Measurements from ENCODE around the gene GRM5. TPM values are rescaled to one million over a fixed set of nuclear protein-coding genes. Genes with fewer than 3 reads are reported as not detected.

GRM5 gene
- total RNA-seq, 1 donor from 2014 or later = not detected

GRCh38 chr11:88809126-88809525, 256.7 kb downstream of the GRM5 start:
- H3K4me1 ChIP-seq = no peaks in the 10 kb centered on the region
- intact Hi-C loops (cut with DNase I) = no loop called here
- no peak for TF ChIP-seq POLR2AphosphoS5 (IDR thresholded peaks at IDR 0.05; ENCODE audit: insufficient read depth in 1 of 2, low read depth in 1 of 2)
- no peak for TF ChIP-seq POLR2A (IDR thresholded peaks at IDR 0.05)
- TF ChIP-seq, protein P1, sequence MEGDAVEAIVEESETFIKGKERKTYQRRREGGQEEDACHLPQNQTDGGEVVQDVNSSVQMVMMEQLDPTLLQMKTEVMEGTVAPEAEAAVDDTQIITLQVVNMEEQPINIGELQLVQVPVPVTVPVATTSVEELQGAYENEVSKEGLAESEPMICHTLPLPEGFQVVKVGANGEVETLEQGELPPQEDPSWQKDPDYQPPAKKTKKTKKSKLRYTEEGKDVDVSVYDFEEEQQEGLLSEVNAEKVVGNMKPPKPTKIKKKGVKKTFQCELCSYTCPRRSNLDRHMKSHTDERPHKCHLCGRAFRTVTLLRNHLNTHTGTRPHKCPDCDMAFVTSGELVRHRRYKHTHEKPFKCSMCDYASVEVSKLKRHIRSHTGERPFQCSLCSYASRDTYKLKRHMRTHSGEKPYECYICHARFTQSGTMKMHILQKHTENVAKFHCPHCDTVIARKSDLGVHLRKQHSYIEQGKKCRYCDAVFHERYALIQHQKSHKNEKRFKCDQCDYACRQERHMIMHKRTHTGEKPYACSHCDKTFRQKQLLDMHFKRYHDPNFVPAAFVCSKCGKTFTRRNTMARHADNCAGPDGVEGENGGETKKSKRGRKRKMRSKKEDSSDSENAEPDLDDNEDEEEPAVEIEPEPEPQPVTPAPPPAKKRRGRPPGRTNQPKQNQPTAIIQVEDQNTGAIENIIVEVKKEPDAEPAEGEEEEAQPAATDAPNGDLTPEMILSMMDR (IDR thresholded peaks at IDR 0.05) = no peak
- no peak overlapping the region for H3K27ac ChIP-seq
- no peaks in the 10 kb centered on the region for H3K27me3 ChIP-seq
- H3K9me3 ChIP-seq = no peaks in the 10 kb centered on the region
- H3K4me3 ChIP-seq = no peak overlapping the region
- no peak for DNase-seq (ENCODE audit: extremely low spot score in 2 of 2)
- H3K36me3 ChIP-seq = no peaks in the 10 kb centered on the region

DNA sequence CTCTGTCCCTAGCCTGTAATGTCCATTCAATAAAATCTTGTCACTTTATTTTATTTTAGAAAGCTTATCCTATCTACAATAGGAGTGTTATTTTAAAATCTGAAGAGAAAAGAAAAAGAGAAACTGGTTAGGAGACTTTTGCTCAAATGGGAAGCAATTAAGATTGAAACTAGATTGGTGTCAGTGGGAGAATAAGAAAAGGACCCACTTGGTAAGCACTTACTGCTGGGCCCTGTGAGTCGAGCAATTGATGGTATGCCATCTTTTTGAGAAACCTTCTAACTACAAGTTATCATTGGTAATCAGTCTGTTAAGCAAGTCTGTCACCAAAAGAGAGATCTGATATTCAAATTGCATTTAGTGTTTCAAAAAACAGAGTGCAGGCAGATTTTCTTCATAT, 258.4 kb downstream of the GRM5 start:
- no peak for DNase-seq (ENCODE audit: extremely low spot score in 2 of 2)
- intact Hi-C loops (cut with DNase I) = no loop called here
- H3K36me3 ChIP-seq = no peaks in the 10 kb centered on the region
- H3K27ac ChIP-seq = no peak overlapping the region
- no peaks in the 10 kb centered on the region for H3K9me3 ChIP-seq
- no peaks in the 10 kb centered on the region for H3K27me3 ChIP-seq
- H3K4me1 ChIP-seq = no peaks in the 10 kb centered on the region
- no peak overlapping the region for H3K4me3 ChIP-seq
- TF ChIP-seq POLR2A (IDR thresholded peaks at IDR 0.05) (no peak), POLR2AphosphoS5 (IDR thresholded peaks at IDR 0.05; ENCODE audit: insufficient read depth in 1 of 2, low read depth in 1 of 2) (no peak)
- TF ChIP-seq, protein P1 (IDR thresholded peaks at IDR 0.05) = no peak

GRCh38 chr11:88806410-88806809, 259.4 kb downstream of the GRM5 start:
- intact Hi-C loops (cut with DNase I) = no loop called here

DNA sequence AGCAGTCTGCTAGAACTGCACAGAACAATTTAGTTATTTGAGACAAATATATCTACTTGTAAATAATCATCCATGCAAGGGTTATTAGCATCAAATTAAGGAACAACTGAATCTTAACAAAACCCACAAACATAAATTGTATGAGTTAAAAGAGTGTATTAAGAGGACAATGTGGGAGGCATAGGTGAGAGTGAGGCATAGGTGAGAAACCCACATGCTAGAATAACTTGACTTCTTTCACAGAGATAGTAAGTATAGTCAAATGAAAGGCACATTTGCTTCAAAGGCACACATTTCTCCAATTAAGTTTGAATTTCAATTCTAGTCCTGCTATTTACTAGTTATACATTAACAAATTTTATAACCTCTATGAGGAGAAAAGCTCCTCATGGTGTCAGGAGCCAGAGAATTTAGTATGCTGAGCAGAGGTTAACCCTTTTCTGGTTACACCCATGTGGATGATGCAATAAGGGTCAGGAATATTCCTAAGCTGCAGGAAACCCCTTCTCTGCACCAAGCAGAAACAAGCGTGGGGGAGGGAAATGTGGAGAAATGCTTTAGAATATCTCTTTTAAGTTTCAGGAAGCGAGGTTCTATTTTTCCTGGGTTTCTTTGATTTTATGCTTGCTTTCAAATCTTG, 264.2 kb downstream of the GRM5 start:
- intact Hi-C loops (cut with DNase I) = no loop called here

More at GRCh38 chr11:88806410-88806809, 259.4 kb downstream of the GRM5 start:
- no peak overlapping the region for H3K27ac ChIP-seq
- H3K4me1 ChIP-seq = no peaks in the 10 kb centered on the region
- TF ChIP-seq POLR2AphosphoS5 (IDR thresholded peaks at IDR 0.05; ENCODE audit: insufficient read depth in 1 of 2, low read depth in 1 of 2) = no peak
- no peak for TF ChIP-seq POLR2A (IDR thresholded peaks at IDR 0.05)
- TF ChIP-seq, protein P1 (IDR thresholded peaks at IDR 0.05) = no peak
- DNase-seq (ENCODE audit: extremely low spot score in 2 of 2) = no peak
- no peak overlapping the region for H3K4me3 ChIP-seq
- H3K9me3 ChIP-seq = no peaks in the 10 kb centered on the region
- H3K36me3 ChIP-seq = no peaks in the 10 kb centered on the region
- H3K27me3 ChIP-seq = no peaks in the 10 kb centered on the region

More for the DNA sequence above, 264.2 kb downstream of the GRM5 start:
- Histone ChIP-seq H3K4me3 (no peak overlapping the region), H3K9me3 (no peaks in the 10 kb centered on the region), H3K27ac (no peak overlapping the region), H3K27me3 (no peaks in the 10 kb centered on the region), H3K36me3 (no peaks in the 10 kb centered on the region), H3K4me1 (no peaks in the 10 kb centered on the region)
- no peak for DNase-seq (ENCODE audit: extremely low spot score in 2 of 2)
- TF ChIP-seq POLR2A (IDR thresholded peaks at IDR 0.05) (no peak), POLR2AphosphoS5 (IDR thresholded peaks at IDR 0.05; ENCODE audit: insufficient read depth in 1 of 2, low read depth in 1 of 2) (no peak)
- TF ChIP-seq, protein P1 (IDR thresholded peaks at IDR 0.05) = no peak

Measured in vagina (tissue), 2 donors.